HG03432 (cell line): ENCODE results near the gene DOCK6.

ENCODE experiments used
- ATAC-seq: cut with Tn5 transposase; IDR thresholded peaks from one replicate; pipeline ENCODE4 v1.9.1; 2021; ENCODE audit warnings: mild to moderate bottlenecking, moderate library complexity; ENCODE audit not compliant: unreplicated experiment

DOCK6 gene

GRCh38 chr19:11247391-11247790, 14.9 kb downstream of the DOCK6 start:
- no peak for ATAC-seq

- no peak for ATAC-seq
Observed at GRCh38 chr19:11246941-11247340, 15.4 kb downstream of the DOCK6 start.

- no peak for ATAC-seq
Observed at GRCh38 chr19:11244846-11245589, 17.3 kb downstream of the DOCK6 start.

GRCh38 chr19:11243798-11244169, 18.5 kb downstream of the DOCK6 start:
- no peak for ATAC-seq

GRCh38 chr19:11242864-11243797, 19.2 kb downstream of the DOCK6 start:
- ATAC-seq = peak; percentile 55

- no peak for ATAC-seq
Observed at GRCh38 chr19:11242025-11242424, 20.3 kb downstream of the DOCK6 start.

- ATAC-seq = no peak
Observed at GRCh38 chr19:11240008-11240444, 22.3 kb downstream of the DOCK6 start.

GRCh38 chr19:11239377-11240000, 22.8 kb downstream of the DOCK6 start, which contains the start of gene ANGPTL8:
Gene ANGPTL8 (plus strand): TSS chr19:11239619. CDS start chr19:11239638, 19 bp downstream.
- ATAC-seq = no peak

- ATAC-seq = no peak
Observed at GRCh38 chr19:11238781-11239376, 23.4 kb downstream of the DOCK6 start.

GRCh38 chr19:11238041-11238440, 24.3 kb downstream of the DOCK6 start:
- no peak for ATAC-seq

GRCh38 chr19:11237321-11237720, 25.0 kb downstream of the DOCK6 start:
- no peak for ATAC-seq

GRCh38 chr19:11236324-11237301, 25.7 kb downstream of the DOCK6 start:
- ATAC-seq = no peak

GRCh38 chr19:11234486-11235075, 27.7 kb downstream of the DOCK6 start:
- ATAC-seq = no peak

GRCh38 chr19:11233073-11233472, 29.3 kb downstream of the DOCK6 start:
- ATAC-seq = no peak

- ATAC-seq = no peak
Observed at GRCh38 chr19:11232555-11232954, 29.8 kb downstream of the DOCK6 start.

GRCh38 chr19:11230621-11231386, 31.5 kb downstream of the DOCK6 start:
- ATAC-seq = no peak

GRCh38 chr19:11227195-11227886, 35.0 kb downstream of the DOCK6 start:
- no peak for ATAC-seq

GRCh38 chr19:11226716-11227166, 35.6 kb downstream of the DOCK6 start:
- no peak for ATAC-seq
